ENCODE results near the gene PBRM1. TPM values are rescaled to one million over a fixed set of nuclear protein-coding genes. Genes with fewer than 3 reads are reported as not detected.
"Not testable (repeated sequence)": the region's sequence is repeated elsewhere in the genome, so short reads cannot be mapped to it uniquely, and the experiment has no call there.

Gene PBRM1
- total RNA-seq, 4 donors from 2014 or later: 22.5 to 152 (median 56.6) TPM

DNA sequence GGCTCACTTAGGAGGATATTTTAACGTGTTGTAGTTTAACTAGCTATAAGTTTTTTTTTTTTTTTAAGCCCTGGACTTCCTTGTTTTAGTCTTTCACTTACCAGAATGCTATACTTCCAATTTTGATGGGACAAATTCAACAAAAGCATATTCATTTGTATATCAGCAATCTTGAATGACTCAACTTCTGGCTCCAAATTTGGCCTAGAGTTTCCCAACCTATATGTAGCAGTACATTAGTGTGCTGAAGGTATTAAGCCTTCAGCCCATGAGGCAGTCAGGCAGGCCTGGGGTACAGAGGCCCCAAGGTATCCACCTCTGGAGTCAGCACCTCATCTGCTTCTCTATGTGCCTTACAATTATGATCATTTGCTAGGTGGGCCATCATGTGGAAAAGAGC, 5.9 kb downstream of the PBRM1 start:
- no peak for DNase-seq
- TF ChIP-seq, protein P1, sequence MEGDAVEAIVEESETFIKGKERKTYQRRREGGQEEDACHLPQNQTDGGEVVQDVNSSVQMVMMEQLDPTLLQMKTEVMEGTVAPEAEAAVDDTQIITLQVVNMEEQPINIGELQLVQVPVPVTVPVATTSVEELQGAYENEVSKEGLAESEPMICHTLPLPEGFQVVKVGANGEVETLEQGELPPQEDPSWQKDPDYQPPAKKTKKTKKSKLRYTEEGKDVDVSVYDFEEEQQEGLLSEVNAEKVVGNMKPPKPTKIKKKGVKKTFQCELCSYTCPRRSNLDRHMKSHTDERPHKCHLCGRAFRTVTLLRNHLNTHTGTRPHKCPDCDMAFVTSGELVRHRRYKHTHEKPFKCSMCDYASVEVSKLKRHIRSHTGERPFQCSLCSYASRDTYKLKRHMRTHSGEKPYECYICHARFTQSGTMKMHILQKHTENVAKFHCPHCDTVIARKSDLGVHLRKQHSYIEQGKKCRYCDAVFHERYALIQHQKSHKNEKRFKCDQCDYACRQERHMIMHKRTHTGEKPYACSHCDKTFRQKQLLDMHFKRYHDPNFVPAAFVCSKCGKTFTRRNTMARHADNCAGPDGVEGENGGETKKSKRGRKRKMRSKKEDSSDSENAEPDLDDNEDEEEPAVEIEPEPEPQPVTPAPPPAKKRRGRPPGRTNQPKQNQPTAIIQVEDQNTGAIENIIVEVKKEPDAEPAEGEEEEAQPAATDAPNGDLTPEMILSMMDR (IDR thresholded peaks at IDR 0.05): no peak
- no peak for TF ChIP-seq POLR2A (IDR thresholded peaks at IDR 0.05)
- Histone ChIP-seq H3K27ac (peak overlapping the region in 1 of 2 donors; percentile 74), H3K4me3 (no peak overlapping the region), H3K4me1 (peaks cover 3 to 10% of the 10 kb centered on the region in 2 donors), H3K9me3 (no peaks in the 10 kb centered on the region), H3K27me3 (no peaks in the 10 kb centered on the region), H3K36me3 (no peaks in the 10 kb centered on the region)
- intact Hi-C loops (cut with DNase I; ENCODE audit: low total_unique reads): no loop called here

DNA sequence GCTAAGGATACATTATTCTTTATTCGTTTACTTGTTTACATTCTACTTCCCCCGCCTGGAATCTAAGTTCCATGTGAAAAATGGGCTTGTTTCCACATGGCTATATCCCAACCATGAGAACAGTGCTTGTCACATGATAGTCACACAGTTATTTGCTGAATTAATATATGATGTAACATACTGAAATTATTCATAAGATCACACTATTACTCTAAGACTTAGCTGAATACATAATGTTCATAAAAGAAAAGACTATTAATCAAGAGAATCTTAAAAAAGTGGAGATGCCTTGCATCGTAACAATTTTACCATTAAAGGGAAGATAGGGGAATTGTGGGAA, 6.5 kb downstream of the PBRM1 start:
- H3K36me3 ChIP-seq: no peaks in the 10 kb centered on the region
- H3K27me3 ChIP-seq: no peaks in the 10 kb centered on the region
- no peaks in the 10 kb centered on the region for H3K9me3 ChIP-seq
- no peak overlapping the region for H3K4me3 ChIP-seq
- no peak for DNase-seq
- no peak for TF ChIP-seq POLR2A (IDR thresholded peaks at IDR 0.05)
- TF ChIP-seq, protein P1 (IDR thresholded peaks at IDR 0.05): no peak
- no peak overlapping the region for H3K27ac ChIP-seq
- peaks cover 3 to 10% of the 10 kb centered on the region in 2 donors for H3K4me1 ChIP-seq
- intact Hi-C loops (cut with DNase I; ENCODE audit: low total_unique reads): no loop called here

DNA sequence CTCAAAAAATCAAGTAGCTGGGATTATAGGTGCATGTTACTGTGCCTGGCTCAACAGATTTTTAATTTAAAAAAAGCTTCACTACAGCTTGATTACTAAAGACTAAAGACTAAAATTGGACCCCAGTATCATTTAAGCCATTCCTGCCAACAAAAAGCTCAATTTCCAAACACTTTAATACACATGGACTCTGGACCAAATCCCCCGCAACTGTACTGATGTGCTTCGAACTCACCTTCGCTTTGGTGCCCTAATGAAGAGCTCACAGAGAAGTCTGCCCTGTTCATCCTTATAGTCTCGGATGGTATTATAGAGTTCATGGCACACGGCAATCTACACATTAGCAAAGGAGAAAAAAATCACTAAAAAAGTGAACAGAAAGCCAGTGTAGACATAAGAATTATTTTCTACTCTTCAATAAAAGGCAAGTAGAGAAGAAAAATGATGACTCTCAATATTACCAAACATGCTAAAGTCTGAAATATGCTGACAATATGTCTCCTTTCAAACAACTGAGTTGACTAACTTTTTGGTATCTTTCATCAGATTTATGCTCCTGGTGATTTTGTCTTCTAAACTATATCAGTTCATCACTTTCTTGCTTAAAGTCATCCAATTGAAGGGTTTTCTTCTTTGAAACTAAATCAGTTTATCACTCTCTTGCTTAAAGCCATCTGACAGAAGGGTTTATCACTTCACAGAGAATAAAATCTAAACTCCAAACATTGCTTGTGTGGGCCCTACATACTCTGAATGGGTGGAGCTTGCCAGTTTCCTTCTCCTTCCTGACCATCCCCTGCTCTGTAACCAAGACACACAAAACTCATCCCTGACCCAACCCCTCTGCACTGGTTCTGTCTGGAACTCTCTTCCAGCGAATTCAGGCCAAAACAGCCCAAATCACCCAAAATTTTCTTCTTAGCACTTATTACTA, 7.2 kb downstream of the PBRM1 start:
- TF ChIP-seq, protein P1 (IDR thresholded peaks at IDR 0.05): no peak
- TF ChIP-seq POLR2A (IDR thresholded peaks at IDR 0.05): no peak
- Histone ChIP-seq H3K4me1 (peaks cover 3 to 10% of the 10 kb centered on the region in 2 donors), H3K36me3 (no peaks in the 10 kb centered on the region)

DNA sequence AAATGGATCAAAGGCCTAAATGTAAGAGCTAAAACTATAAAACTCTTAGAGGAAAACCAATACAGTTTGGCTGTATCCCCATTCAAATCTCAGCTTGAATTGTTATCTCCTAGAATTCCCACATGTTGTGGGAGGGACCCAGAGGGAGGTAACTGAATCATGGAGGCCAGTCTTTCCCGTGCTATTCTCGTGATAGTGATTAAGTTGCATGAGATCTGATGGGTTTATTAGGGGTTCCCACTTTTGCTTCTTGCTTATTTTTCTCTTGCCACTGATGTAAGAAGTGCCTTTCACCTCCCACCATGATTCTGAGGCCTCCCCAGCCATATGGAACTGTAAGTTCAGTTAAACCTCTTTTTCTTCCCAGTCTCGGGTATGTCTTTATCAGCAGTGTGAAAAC, 9.5 kb downstream of the PBRM1 start:
- H3K4me1 ChIP-seq; H3K9me3 ChIP-seq; intact Hi-C loops (cut with DNase I; ENCODE audit: low total_unique reads); H3K4me3 ChIP-seq; H3K27me3 ChIP-seq; DNase-seq; H3K27ac ChIP-seq; H3K36me3 ChIP-seq: not testable (repeated sequence)

More for the DNA sequence above, 7.2 kb downstream of the PBRM1 start:
- intact Hi-C loops (cut with DNase I; ENCODE audit: low total_unique reads): no loop called here
- Histone ChIP-seq H3K4me3 (no peak overlapping the region), H3K9me3 (no peaks in the 10 kb centered on the region), H3K27me3 (no peaks in the 10 kb centered on the region), H3K27ac (no peak overlapping the region)
- DNase-seq: no peak

DNA sequence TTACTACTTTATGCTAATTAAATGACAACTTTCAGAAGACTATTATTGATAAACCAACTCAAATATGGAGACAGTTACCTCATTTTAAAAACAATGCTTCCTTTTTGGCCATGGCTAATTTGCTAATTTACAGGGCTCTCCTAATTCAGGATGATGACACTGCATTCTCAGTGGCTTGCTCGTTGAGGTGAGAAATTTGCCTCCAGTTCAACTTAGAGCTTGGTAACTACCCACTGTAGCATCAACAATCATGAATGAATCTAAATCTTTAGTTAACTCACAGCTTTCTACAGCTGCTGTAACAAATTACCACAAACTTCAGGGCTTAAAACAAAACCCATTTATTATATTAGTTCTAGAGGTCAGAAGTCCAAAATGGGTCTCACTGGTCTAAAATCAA, 14.0 kb downstream of the PBRM1 start:
- no peaks in the 10 kb centered on the region for H3K36me3 ChIP-seq
- H3K27ac ChIP-seq: no peak overlapping the region
- intact Hi-C loops (cut with DNase I; ENCODE audit: low total_unique reads): no loop called here
- no peaks in the 10 kb centered on the region for H3K4me1 ChIP-seq
- H3K9me3 ChIP-seq: no peaks in the 10 kb centered on the region
- DNase-seq: no peak
- H3K27me3 ChIP-seq: no peaks in the 10 kb centered on the region
- TF ChIP-seq POLR2A (IDR thresholded peaks at IDR 0.05): no peak
- TF ChIP-seq, protein P1 (IDR thresholded peaks at IDR 0.05): no peak
- H3K4me3 ChIP-seq: no peak overlapping the region
